Thyroid gland (tissue), 4 donors: ENCODE data around the gene NXPH4. TPM values are rescaled to one million over a fixed set of nuclear protein-coding genes. Genes with fewer than 3 reads are reported as not detected.

Experiments
- DNase-seq, 2 donors: peaks; one replicate each; pipeline ENCODE4 v3.0.0-alpha.2; 2019
- H3K27ac ChIP-seq, 3 donors: fragments of 200-600 bp; sonication (generic); 1 replicate in 2 of 3; 2 replicates in 1 of 3; pipeline ENCODE4 v1.5.1; 2016 to 2019; ENCODE audit warnings: mild to moderate bottlenecking in 1 of 3, moderate library complexity in 1 of 3
- H3K27me3 ChIP-seq: fragments of 200-600 bp; sonication (generic); one replicate; pipeline ENCODE4 v1.5.1; 2019
- H3K36me3 ChIP-seq, 2 donors: fragments of 200-600 bp; sonication (generic); one replicate each; pipeline ENCODE4 v1.5.1; 2016 to 2019
- H3K4me1 ChIP-seq, 2 donors: fragments of 200-600 bp; sonication (generic); one replicate each; pipeline ENCODE4 v1.5.1; 2017 to 2019
- H3K4me3 ChIP-seq, 3 donors: fragments of 200-600 bp; sonication (generic); replicated peaks in 1 of 3; 1 replicate in 2 of 3; 2 replicates in 1 of 3; pipeline ENCODE4 v1.5.1; 2016; ENCODE audit warnings: mild to moderate bottlenecking in 1 of 3
- H3K9me3 ChIP-seq: fragments of 200-600 bp; sonication (generic); one replicate; pipeline ENCODE4 v1.5.1; 2017
- CTCF ChIP-seq, 6 experiments: fragments of 200-600 bp in 3 of 6; fragments of 450-650 bp in 3 of 6; sonication (generic) in 3 of 6; IDR thresholded peaks; one replicate each; pipeline ENCODE4 v1.5.1; 2016 to 2019; ENCODE audit warnings: antibody characterized with exemption in 6 of 6, mild to moderate bottlenecking in 2 of 6, inconsistent platforms in 1 of 6, moderate library complexity in 1 of 6
- POLR2A ChIP-seq, 2 donors: fragments of 450-650 bp; IDR thresholded peaks; one replicate each; pipeline ENCODE4 v1.6.1; 2017; ENCODE audit warnings: antibody characterized with exemption in 2 of 2, mild to moderate bottlenecking in 2 of 2, moderate library complexity in 1 of 2
- WGBS, 2 donors: methylation state at CpG; one replicate each; pipeline ENCODE4 v1.1.5; 2017; 5-methylcytosine and 5-hydroxymethylcytosine counted together
- intact Hi-C: fragments of 100-400 bp; cut with DNase I; formaldehyde crosslinking; loops from one replicate; pipeline ENCODE4 v1.15.1; 2023
- total RNA-seq, 4 donors: library from RNA; depleted of rRNA; stranded (reverse); fragments of >200 nt; gene quantifications; one replicate each; pipeline ENCODE4 v1.2.3, GENCODE V29; 2016

The NXPH4 gene
- total RNA-seq, 4 donors from 2014 or later, result 0.27 TPM; not detected in 3

DNA sequence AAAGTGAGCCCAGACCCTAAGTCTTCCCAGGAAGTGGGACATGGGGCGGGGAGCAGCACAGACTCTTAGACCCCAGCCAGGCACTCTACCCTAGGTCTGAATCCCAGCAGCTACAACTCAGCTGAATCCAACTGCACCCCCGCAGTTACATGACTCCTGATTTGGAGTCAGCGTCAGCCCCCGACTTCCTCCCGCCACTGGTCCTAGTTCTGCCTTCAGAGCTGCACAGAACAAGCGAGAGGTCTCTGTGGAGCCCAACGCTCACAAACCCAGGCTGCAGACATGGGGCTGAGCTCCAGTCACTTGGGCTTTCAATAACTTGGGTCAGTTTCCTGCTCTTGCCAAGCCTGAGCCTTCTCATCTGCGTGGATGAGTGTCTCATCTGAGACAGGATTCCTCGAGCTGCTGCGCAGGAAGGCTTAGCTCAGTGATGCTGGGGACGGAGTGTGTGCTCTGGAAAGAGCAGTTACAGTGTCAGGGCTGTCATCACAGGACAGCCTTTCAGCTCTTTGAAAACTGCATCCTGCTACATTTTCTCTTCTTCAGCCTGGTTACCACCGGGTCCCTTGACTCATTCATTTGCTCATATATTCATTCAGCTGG lies 30.6 kb upstream of the NXPH4 start:
- Histone ChIP-seq H3K4me1 (peaks cover 14 to 18% of the 10 kb centered on the region in 2 donors), H3K27ac (no peak overlapping the region), H3K9me3 (no peaks in the 10 kb centered on the region), H3K4me3 (no peak overlapping the region), H3K36me3 (peaks cover 12 to 36% of the 10 kb centered on the region in 2 donors), H3K27me3 (no peaks in the 10 kb centered on the region)
- 82 to 84% methylated on average over 12 of the region's 12 CpGs for WGBS, 2 donors
- intact Hi-C loops, result no loop called here
- no peak for TF ChIP-seq POLR2A (IDR thresholded peaks at IDR 0.05)
- no peak for TF ChIP-seq CTCF (IDR thresholded peaks at IDR 0.05)
- no peak for DNase-seq

DNA sequence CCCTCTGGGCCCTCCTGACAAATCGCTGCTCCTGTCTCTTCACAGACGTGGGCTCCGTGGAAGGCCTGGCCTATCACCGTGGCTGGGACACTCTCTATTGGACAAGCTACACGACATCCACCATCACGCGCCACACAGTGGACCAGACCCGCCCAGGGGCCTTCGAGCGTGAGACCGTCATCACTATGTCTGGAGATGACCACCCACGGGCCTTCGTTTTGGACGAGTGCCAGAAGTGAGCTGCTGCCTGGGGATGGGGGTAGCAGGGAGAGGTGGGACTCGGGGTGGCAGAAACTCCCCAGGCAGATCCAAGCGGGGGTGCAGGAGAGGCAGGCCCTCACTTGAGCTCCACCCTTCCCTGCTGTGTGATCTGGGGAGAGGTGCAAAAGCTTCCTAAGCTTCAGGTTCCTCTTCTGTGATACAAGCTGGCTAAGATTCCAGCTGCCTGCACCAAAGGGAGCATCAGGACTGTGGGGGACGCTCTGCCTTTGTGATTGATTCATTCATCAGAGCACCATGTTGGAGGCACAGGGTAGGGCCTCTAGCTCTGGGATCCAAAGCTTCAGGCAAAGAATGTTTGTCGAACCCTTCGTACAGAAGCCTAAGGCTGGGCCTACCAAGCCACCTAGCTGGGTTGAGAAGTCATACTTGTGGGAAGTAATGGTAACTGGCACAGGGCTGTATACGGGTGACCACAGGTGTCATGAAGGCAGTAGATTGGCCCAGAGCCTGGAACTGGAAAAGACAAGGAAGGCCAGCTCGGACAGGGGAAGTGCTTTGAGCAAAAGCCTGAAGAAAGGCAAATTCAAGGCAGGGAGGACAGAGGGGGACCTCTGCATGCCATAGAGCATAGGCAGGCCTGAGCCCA lies 29.1 kb upstream of the NXPH4 start:
- Histone ChIP-seq H3K4me3 (no peak overlapping the region), H3K27me3 (no peaks in the 10 kb centered on the region), H3K36me3 (peaks cover 12 to 42% of the 10 kb centered on the region in 2 donors), H3K27ac (no peak overlapping the region), H3K9me3 (no peaks in the 10 kb centered on the region), H3K4me1 (peaks cover 14 to 19% of the 10 kb centered on the region in 2 donors)
- TF ChIP-seq POLR2A (IDR thresholded peaks at IDR 0.05), result no peak
- TF ChIP-seq CTCF (IDR thresholded peaks at IDR 0.05), result no peak
- 77% methylated on average over 10 to 21 of the region's 21 CpGs for WGBS, 2 donors
- no peak for DNase-seq
- intact Hi-C loops, result no loop called here

- 81 to 87% methylated on average over 6 to 8 of the region's 8 CpGs for WGBS, 2 donors
- Histone ChIP-seq H3K4me1 (peaks cover 14 to 19% of the 10 kb centered on the region in 2 donors), H3K4me3 (no peak overlapping the region), H3K27ac (no peak overlapping the region), H3K27me3 (no peaks in the 10 kb centered on the region), H3K36me3 (peaks cover 17 to 43% of the 10 kb centered on the region in 2 donors), H3K9me3 (no peaks in the 10 kb centered on the region)
- intact Hi-C loops, result no loop called here
- no peak for DNase-seq
- no peak for TF ChIP-seq CTCF (IDR thresholded peaks at IDR 0.05)
- TF ChIP-seq POLR2A (IDR thresholded peaks at IDR 0.05), result no peak
Observed at GRCh38 chr12:57188090-57188425, 28.5 kb upstream of the NXPH4 start.

DNA sequence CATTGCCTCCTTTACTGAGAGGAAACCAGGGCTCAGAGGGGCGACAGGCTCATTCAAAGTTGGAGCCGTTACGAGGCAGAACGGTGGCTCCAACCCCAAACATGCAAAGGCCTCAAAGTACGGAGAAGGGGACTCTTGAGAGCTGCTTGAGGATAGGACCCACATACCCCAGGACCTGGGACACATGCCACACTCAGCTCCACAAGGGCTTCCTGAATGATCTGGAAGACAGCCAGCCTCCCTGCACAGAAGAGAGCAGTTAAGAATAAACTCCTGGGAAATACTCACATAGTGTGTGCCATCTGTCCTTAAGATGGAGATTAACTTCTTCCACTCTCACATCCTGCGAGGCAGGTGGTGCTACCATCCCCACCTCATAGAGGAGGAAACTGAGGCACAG lies 26.6 kb upstream of the NXPH4 start:
- WGBS, 2 donors, result 5 to 24% methylated on average over 6 of the region's 6 CpGs
- intact Hi-C loops, result no loop called here

More for the DNA sequence above, 26.6 kb upstream of the NXPH4 start:
- H3K4me1 ChIP-seq, result peaks cover 14 to 19% of the 10 kb centered on the region in 2 donors
- TF ChIP-seq POLR2A (IDR thresholded peaks at IDR 0.05) (no peak), CTCF (IDR thresholded peaks at IDR 0.05) (no peak)
- H3K27me3 ChIP-seq, result no peaks in the 10 kb centered on the region
- no peaks in the 10 kb centered on the region for H3K9me3 ChIP-seq
- peak overlapping the region in 1 of 3 donors; percentile 40 for H3K27ac ChIP-seq
- DNase-seq, result peak; percentile 87 to 91
- H3K4me3 ChIP-seq, result no peak overlapping the region
- H3K36me3 ChIP-seq, result peaks cover 36 to 46% of the 10 kb centered on the region in 2 donors
